HG02885 (cell line): Measurements from ENCODE around the gene CA12.

ENCODE experiments used
- ATAC-seq: cut with Tn5 transposase; IDR thresholded peaks from one replicate; pipeline ENCODE4 v1.9.1; 2021; ENCODE audit warnings: mild to moderate bottlenecking; ENCODE audit not compliant: unreplicated experiment, poor library complexity

The CA12 gene

GRCh38 chr15:63402498-63403253 lies 21.0 kb upstream of the CA12 start:
- ATAC-seq, result no peak

GRCh38 chr15:63401714-63402497 lies 20.3 kb upstream of the CA12 start:
- ATAC-seq, result no peak

- no peak for ATAC-seq
Measured at GRCh38 chr15:63401078-63401477, 19.4 kb upstream of the CA12 start.

- no peak for ATAC-seq
Measured at GRCh38 chr15:63398456-63398855, 16.8 kb upstream of the CA12 start.

GRCh38 chr15:63396152-63396928 lies 14.7 kb upstream of the CA12 start:
- ATAC-seq, result no peak

GRCh38 chr15:63395730-63396151 lies 14.1 kb upstream of the CA12 start:
- ATAC-seq, result no peak

GRCh38 chr15:63392361-63393009 lies 10.8 kb upstream of the CA12 start:
- no peak for ATAC-seq

- no peak for ATAC-seq
Measured at GRCh38 chr15:63391669-63392360, 10.2 kb upstream of the CA12 start.

- no peak for ATAC-seq
Measured at GRCh38 chr15:63390689-63391088, 9.0 kb upstream of the CA12 start.

GRCh38 chr15:63389902-63390670 lies 8.4 kb upstream of the CA12 start:
- ATAC-seq, result no peak

GRCh38 chr15:63388511-63388910 lies 6.9 kb upstream of the CA12 start:
- ATAC-seq, result no peak

GRCh38 chr15:63387748-63388493 lies 6.3 kb upstream of the CA12 start:
- ATAC-seq, result no peak

- no peak for ATAC-seq
Measured at GRCh38 chr15:63385911-63386531, 4.4 kb upstream of the CA12 start.

GRCh38 chr15:63384906-63385305 lies 3.3 kb upstream of the CA12 start:
- ATAC-seq, result no peak

GRCh38 chr15:63382966-63383710 lies 1.5 kb upstream of the CA12 start:
- no peak for ATAC-seq

GRCh38 chr15:63380808-63381282 lies 801 bp downstream of the CA12 start:
- no peak for ATAC-seq

- ATAC-seq, result no peak
Measured at GRCh38 chr15:63380151-63380807, 1.4 kb downstream of the CA12 start.
